Endodermal cell (in vitro differentiated cells): ENCODE measurements around the gene CSTPP1. TPM values are rescaled to one million over a fixed set of nuclear protein-coding genes. Genes with fewer than 3 reads are reported as not detected.
"Not testable (repeated sequence)": the region's sequence is repeated elsewhere in the genome, so short reads cannot be mapped to it uniquely, and the experiment has no call there.

ENCODE experiments used
- DNase-seq: peaks from one replicate; pipeline ENCODE4 v3.0.0-alpha.2; 2017
- H3K27ac ChIP-seq: 2 replicates; pipeline ENCODE4 v1.5.1; 2013; ENCODE audit warnings: mild to moderate bottlenecking, low read depth, low read length, moderate library complexity
- H3K27me3 ChIP-seq: 2 replicates; pipeline ENCODE4 v1.6.1; 2013; ENCODE audit warnings: mild to moderate bottlenecking, low read length, moderate library complexity; ENCODE audit not compliant: insufficient read depth, control insufficient read depth, poor library complexity, severe bottlenecking
- H3K36me3 ChIP-seq: 2 replicates; pipeline ENCODE4 v1.7.0; 2013; ENCODE audit warnings: mild to moderate bottlenecking, low read length, moderate library complexity; ENCODE audit not compliant: control insufficient read depth, insufficient read depth
- H3K4me1 ChIP-seq: one replicate; pipeline ENCODE4 v1.7.0; 2013; ENCODE audit warnings: low read length; ENCODE audit not compliant: control insufficient read depth, insufficient read depth
- H3K4me3 ChIP-seq: 2 replicates; pipeline ENCODE4 v1.5.1; 2013; ENCODE audit warnings: mild to moderate bottlenecking, low read length, moderate library complexity
- H3K9ac ChIP-seq: 2 replicates; pipeline ENCODE4 v1.6.1; 2013; ENCODE audit warnings: mild to moderate bottlenecking, low read length, moderate library complexity; ENCODE audit not compliant: poor library complexity, severe bottlenecking; ENCODE audit errors: extremely low read depth
- H3K9me3 ChIP-seq: 2 replicates; pipeline ENCODE4 v1.6.1; 2013; ENCODE audit warnings: mild to moderate bottlenecking, low read length, moderate library complexity; ENCODE audit not compliant: control insufficient read depth
- H3K27ac Mint-ChIP-seq: 2 replicates; pipeline ENCODE4 v1.8.0; 2020; ENCODE audit warnings: mixed read lengths
- H3K27me3 Mint-ChIP-seq: 2 replicates; pipeline ENCODE4 v1.8.0; 2021; ENCODE audit warnings: mild to moderate bottlenecking, mixed read lengths; ENCODE audit not compliant: insufficient read depth
- H3K36me3 Mint-ChIP-seq: 2 replicates; pipeline ENCODE4 v1.8.0; 2020; ENCODE audit warnings: low read depth, mixed read lengths
- H3K4me1 Mint-ChIP-seq: 2 replicates; pipeline ENCODE4 v1.8.0; 2020; ENCODE audit warnings: mixed read lengths
- H3K4me3 Mint-ChIP-seq: 2 replicates; pipeline ENCODE4 v1.8.0; 2020; ENCODE audit warnings: mild to moderate bottlenecking, moderate library complexity, mixed read lengths
- H3K9me3 Mint-ChIP-seq: 2 replicates; pipeline ENCODE4 v1.8.0; 2020; ENCODE audit warnings: mild to moderate bottlenecking, mixed read lengths
- WGBS, 2 experiments: methylation state at CpG; one replicate each; pipeline versions ENCODE4 v1.1.5 to v1.1.7; 2013; ENCODE audit warnings: missing lambda C conversion rate in 2 of 2, mixed read lengths in 1 of 2; ENCODE audit not compliant: insufficient coverage in 1 of 2, insufficient read length in 1 of 2; 5-methylcytosine and 5-hydroxymethylcytosine counted together
- microRNA-seq: library from miRNA; unstranded; fragments of <30 nt; microRNA quantifications from one replicate; pipeline ENCODE4 v1.2.0, GENCODE V29; 2020; ENCODE audit warnings: borderline microRNAs expressed
- total RNA-seq, 2 donors: library from RNA; stranded (reverse); fragmentation: NEBNext Ultra II Directional in 1 of 2; extraction: Animal tissue kit (Norgen Biotek cat#: 25700) in 1 of 2; gene quantifications; 2 replicates in 1 of 2; 3 replicates in 1 of 2; pipeline ENCODE4 v1.2.1, GENCODE V29; 2021
- TF ChIP-seq, protein P1 (sequence below): fragments of 200-600 bp; sonication (generic); conservative IDR thresholded peaks from 2 replicates; pipeline ENCODE4 v1.5.0; 2021; ENCODE audit warnings: antibody characterized with exemption, mild to moderate bottlenecking

Gene CSTPP1
- total RNA-seq, 2 donors from 2014 or later, result 46.7 to 57.6 TPM

DNA sequence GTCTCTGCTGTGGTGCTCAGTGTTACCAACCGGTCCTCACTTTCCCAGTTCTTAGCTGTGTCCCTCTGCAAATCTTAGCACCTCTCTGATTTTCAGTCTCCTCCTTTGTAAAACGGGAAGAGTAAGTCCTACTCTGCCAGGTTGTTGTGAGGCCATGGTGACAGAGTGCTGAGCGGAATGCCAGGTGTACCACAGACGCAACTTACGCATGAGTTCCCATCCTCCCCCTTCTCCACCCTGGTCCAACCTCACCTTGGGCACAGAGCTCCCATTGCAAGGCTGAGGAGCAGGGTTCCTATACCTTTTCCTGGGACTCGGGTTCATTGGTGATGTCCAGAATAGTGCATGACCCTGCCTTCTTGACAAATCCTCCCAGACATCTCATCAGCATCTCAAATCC, 270.9 kb downstream of the CSTPP1 start:
- Histone ChIP-seq H3K27me3 (no peaks in the 10 kb centered on the region), H3K27ac (no peak overlapping the region), H3K9me3 (no peaks in the 10 kb centered on the region), H3K36me3 (no peaks in the 10 kb centered on the region), H3K4me1 (no peaks in the 10 kb centered on the region), H3K9ac (no peak overlapping the region), H3K4me3 (no peak overlapping the region)
- WGBS, 2 experiments, result 84 to 91% methylated on average over 6 of the region's 6 CpGs
- Mint-ChIP-seq H3K36me3 (no peaks in the 10 kb centered on the region), H3K27ac (no peak overlapping the region), H3K9me3 (no peaks in the 10 kb centered on the region), H3K4me1 (peaks cover 5% of the 10 kb centered on the region), H3K4me3 (no peak overlapping the region), H3K27me3 (no peaks in the 10 kb centered on the region)
- TF ChIP-seq, protein P1, sequence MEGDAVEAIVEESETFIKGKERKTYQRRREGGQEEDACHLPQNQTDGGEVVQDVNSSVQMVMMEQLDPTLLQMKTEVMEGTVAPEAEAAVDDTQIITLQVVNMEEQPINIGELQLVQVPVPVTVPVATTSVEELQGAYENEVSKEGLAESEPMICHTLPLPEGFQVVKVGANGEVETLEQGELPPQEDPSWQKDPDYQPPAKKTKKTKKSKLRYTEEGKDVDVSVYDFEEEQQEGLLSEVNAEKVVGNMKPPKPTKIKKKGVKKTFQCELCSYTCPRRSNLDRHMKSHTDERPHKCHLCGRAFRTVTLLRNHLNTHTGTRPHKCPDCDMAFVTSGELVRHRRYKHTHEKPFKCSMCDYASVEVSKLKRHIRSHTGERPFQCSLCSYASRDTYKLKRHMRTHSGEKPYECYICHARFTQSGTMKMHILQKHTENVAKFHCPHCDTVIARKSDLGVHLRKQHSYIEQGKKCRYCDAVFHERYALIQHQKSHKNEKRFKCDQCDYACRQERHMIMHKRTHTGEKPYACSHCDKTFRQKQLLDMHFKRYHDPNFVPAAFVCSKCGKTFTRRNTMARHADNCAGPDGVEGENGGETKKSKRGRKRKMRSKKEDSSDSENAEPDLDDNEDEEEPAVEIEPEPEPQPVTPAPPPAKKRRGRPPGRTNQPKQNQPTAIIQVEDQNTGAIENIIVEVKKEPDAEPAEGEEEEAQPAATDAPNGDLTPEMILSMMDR, result no peak
- no peak for DNase-seq

DNA sequence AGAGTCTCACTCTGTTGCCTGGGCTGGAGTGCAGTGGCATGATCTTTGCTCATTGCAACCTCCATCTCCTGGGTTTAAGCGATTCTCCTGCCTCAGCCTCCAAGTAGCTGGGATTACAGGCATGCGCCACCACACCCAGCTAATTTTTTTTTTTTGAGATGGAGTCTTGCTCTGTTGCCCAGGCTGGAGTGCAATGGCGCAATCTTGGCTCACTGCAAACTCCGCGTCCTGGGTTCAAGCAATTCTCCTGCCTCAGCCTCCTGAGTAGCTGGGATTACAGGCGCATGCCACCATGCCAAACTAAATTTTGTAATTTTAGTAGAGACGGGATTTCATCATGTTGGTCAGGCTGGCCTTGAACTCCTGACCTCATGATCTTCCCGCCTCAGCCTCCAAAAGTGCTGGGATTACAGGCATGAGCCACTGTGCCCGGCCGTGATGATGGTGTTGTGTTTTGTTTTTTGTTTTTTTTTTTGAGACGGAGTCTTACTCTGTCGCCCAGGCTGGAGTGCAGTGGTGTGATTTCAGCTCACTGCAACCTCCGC, 271.5 kb downstream of the CSTPP1 start:
- not testable (repeated sequence) for H3K27ac ChIP-seq, H3K4me3 Mint-ChIP-seq, H3K9me3 Mint-ChIP-seq, H3K36me3 Mint-ChIP-seq, H3K9me3 ChIP-seq, H3K4me3 ChIP-seq, H3K9ac ChIP-seq, H3K4me1 Mint-ChIP-seq, H3K27me3 Mint-ChIP-seq, H3K27me3 ChIP-seq, H3K36me3 ChIP-seq, H3K27ac Mint-ChIP-seq, DNase-seq, H3K4me1 ChIP-seq
- 92 to 94% methylated on average over 12 to 13 of the region's 13 CpGs for WGBS, 2 experiments

DNA sequence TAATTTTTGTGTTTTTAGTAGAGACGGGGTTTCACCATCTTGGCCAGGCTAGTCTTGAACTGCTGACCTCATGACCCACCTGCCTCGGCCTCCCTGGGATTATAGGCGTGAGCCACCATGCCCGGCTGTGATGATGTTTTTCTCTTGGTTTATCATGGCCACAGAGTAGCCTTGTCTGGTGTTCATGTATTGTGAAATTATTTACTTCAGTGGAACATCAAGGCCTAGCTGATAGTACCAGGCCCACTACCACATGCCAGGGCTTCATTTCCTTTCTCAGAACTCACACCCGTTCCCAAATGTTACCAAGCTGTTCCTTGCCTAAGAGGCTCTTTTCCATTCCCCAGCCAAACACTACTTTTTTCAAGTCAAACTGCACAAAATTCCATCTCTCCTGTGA, 272.1 kb downstream of the CSTPP1 start:
- WGBS, 2 experiments, result 93 to 94% methylated on average over 2 to 5 of the region's 5 CpGs
- Mint-ChIP-seq H3K27ac (no peak overlapping the region), H3K4me3 (no peak overlapping the region)

More for the DNA sequence above, 272.1 kb downstream of the CSTPP1 start:
- Histone ChIP-seq H3K9me3 (no peaks in the 10 kb centered on the region), H3K36me3 (no peaks in the 10 kb centered on the region), H3K9ac (no peak overlapping the region), H3K27me3 (no peaks in the 10 kb centered on the region), H3K4me3 (no peak overlapping the region), H3K4me1 (no peaks in the 10 kb centered on the region), H3K27ac (no peak overlapping the region)
- no peak for DNase-seq
- peaks cover 5% of the 10 kb centered on the region for H3K4me1 Mint-ChIP-seq
- H3K27me3 Mint-ChIP-seq, result no peaks in the 10 kb centered on the region
- no peaks in the 10 kb centered on the region for H3K9me3 Mint-ChIP-seq
- H3K36me3 Mint-ChIP-seq, result no peaks in the 10 kb centered on the region
- TF ChIP-seq, protein P1, result no peak

Small RNA genes lying within 50 kb of the gene (microRNA-seq; reads per million reads assigned to microRNA genes)
- not detected for gene MIR6745

Other genes with a start within 250 kb of the CSTPP1 start
- gene ARHGAP1, start 236.1 kb upstream of the CSTPP1 start, total RNA-seq, result 10 to 100 TPM; 53.4 to 56.6 TPM
- gene ZNF408, start 235.7 kb upstream of the CSTPP1 start, total RNA-seq, result 10 to 100 TPM; 13.2 to 18.9 TPM
- gene F2, start 217.5 kb upstream of the CSTPP1 start, total RNA-seq, result 1 to 10 TPM in 1 of 2 donors, under 1 TPM in 1; 0.89 to 1.5 TPM
- gene CKAP5, start 90.5 kb upstream of the CSTPP1 start, total RNA-seq, result 100 to 1,000 TPM; 162 to 211 TPM
- 10 to 100 TPM; 12.6 to 13.6 TPM for gene LRP4, start 18.2 kb upstream of the CSTPP1 start, total RNA-seq
- 10 to 100 TPM; 84.6 to 86.0 TPM for gene ARFGAP2, start 240.1 kb downstream of the CSTPP1 start, total RNA-seq
- gene PACSIN3, start 249.7 kb downstream of the CSTPP1 start, total RNA-seq, result 10 to 100 TPM; 48.0 to 66.6 TPM